ENCODE results near the gene PAX4. TPM values are rescaled to one million over a fixed set of nuclear protein-coding genes. Genes with fewer than 3 reads are reported as not detected.

PAX4 gene
- total and polyA plus RNA-seq, 5 donors from 2014 or later: not detected

GRCh38 chr7:127654404-127655394 is 36.8 kb upstream of the PAX4 start:
- Mint-ChIP-seq H3K4me1 (peaks cover 17 to 68% (median 47%) of the 10 kb centered on the region in 4 donors), H3K9me3 (no peaks in the 10 kb centered on the region), H3K36me3 (peaks cover 26% of the 10 kb centered on the region), H3K27me3 (no peaks in the 10 kb centered on the region), H3K27ac (peak overlapping the region in 2 of 3 donors; percentile 9 to 73), H3K4me3 (peak overlapping the region in 1 of 4 donors; percentile 1)
- ATAC-seq (ENCODE audit: low read depth in 2 of 2) (no peak), DNase-seq (no peak)
- Histone ChIP-seq H3K27me3 (ENCODE audit: control insufficient read depth, insufficient read depth, low read length) (no peaks in the 10 kb centered on the region), H3K4me1 (ENCODE audit: control insufficient read depth, insufficient read depth, low read length, poor library complexity, severe bottlenecking) (peaks cover 27% of the 10 kb centered on the region), H3K36me3 (ENCODE audit: control insufficient read depth, insufficient read depth, low read length) (peaks cover 2% of the 10 kb centered on the region), H3K4me3 (ENCODE audit: low read depth, low read length) (no peak overlapping the region), H3K27ac (ENCODE audit: insufficient read depth, low read length, poor library complexity, severe bottlenecking) (no peak overlapping the region), H3K9me3 (ENCODE audit: control insufficient read depth in 2 of 2, low read length in 2 of 2) (no peaks in the 10 kb centered on the region)

- DNase-seq: no peak
- Mint-ChIP-seq H3K36me3 (peaks cover 19% of the 10 kb centered on the region), H3K4me3 (no peak overlapping the region), H3K9me3 (no peaks in the 10 kb centered on the region), H3K27ac (peak overlapping the region in 1 of 3 donors; percentile 99), H3K27me3 (no peaks in the 10 kb centered on the region), H3K4me1 (peaks cover 17 to 59% (median 35%) of the 10 kb centered on the region in 4 donors)
- no peak for ATAC-seq (ENCODE audit: low read depth in 2 of 2)
- Histone ChIP-seq H3K27ac (ENCODE audit: insufficient read depth, low read length, poor library complexity, severe bottlenecking) (no peak overlapping the region), H3K4me3 (ENCODE audit: low read depth, low read length) (peak overlapping the region; percentile 89), H3K27me3 (ENCODE audit: control insufficient read depth, insufficient read depth, low read length) (no peaks in the 10 kb centered on the region), H3K36me3 (ENCODE audit: control insufficient read depth, insufficient read depth, low read length) (peaks cover 2% of the 10 kb centered on the region), H3K9me3 (ENCODE audit: control insufficient read depth in 2 of 2, low read length in 2 of 2) (no peaks in the 10 kb centered on the region), H3K4me1 (ENCODE audit: control insufficient read depth, insufficient read depth, low read length, poor library complexity, severe bottlenecking) (peaks cover 27% of the 10 kb centered on the region)
Observed at GRCh38 chr7:127653396-127653795, 35.5 kb upstream of the PAX4 start.

GRCh38 chr7:127652333-127653248 is 34.6 kb upstream of the PAX4 start:
- Mint-ChIP-seq H3K27me3 (no peaks in the 10 kb centered on the region), H3K36me3 (peaks cover 15% of the 10 kb centered on the region), H3K27ac (peak overlapping the region in 2 of 3 donors; percentile 99), H3K4me1 (peaks cover 17 to 56% (median 33%) of the 10 kb centered on the region in 4 donors), H3K4me3 (no peak overlapping the region), H3K9me3 (no peaks in the 10 kb centered on the region)
- peaks cover 27% of the 10 kb centered on the region for H3K4me1 ChIP-seq (ENCODE audit: control insufficient read depth, insufficient read depth, low read length, poor library complexity, severe bottlenecking)
- peak; percentile 5 to 8 for ATAC-seq (ENCODE audit: low read depth in 2 of 2)
- H3K4me3 ChIP-seq (ENCODE audit: low read depth, low read length): peak overlapping the region; percentile 89
- H3K36me3 ChIP-seq (ENCODE audit: control insufficient read depth, insufficient read depth, low read length): peaks cover 2% of the 10 kb centered on the region
- DNase-seq: peak in 1 of 3 donors; percentile 32
- H3K27ac ChIP-seq (ENCODE audit: insufficient read depth, low read length, poor library complexity, severe bottlenecking): peak overlapping the region; percentile 91
- no peaks in the 10 kb centered on the region for H3K9me3 ChIP-seq (ENCODE audit: control insufficient read depth in 2 of 2, low read length in 2 of 2)
- H3K27me3 ChIP-seq (ENCODE audit: control insufficient read depth, insufficient read depth, low read length): no peaks in the 10 kb centered on the region

DNA sequence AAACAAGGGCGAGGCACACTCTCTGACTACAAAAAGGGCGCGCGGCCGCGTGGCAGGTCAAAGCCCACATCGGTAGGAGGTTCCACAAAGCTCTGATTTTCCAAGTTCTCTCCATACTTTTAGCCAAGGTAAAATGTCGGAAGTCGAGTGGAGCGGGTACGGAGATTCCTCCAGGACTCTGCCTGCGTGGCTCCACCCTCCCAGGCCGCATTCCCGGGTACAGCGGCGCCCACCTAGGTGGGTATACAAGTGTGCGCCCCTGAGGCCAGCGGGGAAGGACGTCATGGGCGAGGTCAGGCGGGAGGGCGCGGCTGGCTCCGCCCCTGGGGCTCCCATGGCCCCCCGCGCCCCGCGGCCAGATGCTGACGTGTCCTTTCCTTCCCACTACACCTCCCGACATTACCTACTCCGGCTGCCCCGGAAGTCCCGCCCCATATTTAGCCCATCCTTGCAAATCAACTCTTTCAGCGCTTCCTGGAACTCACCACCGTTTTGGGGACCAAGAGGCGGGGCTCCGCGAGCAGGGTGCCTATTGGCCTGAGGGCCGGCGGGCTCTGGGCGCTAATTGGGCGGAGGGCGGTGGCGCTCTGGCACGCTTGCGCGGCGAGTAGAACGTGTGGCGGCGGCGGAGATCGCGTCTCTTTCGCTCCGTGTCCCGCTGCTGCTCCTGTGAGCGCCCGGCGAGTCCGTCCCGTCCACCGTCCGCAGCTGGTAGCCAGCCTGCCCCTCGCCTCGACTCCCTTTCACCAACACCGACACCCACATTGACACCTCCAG is 33.8 kb upstream of the PAX4 start, which contains the start of gene SND1:
SND1 (plus strand) TSS at position 639 of the 777 bp plus-strand sequence. CDS start 180 bp downstream, outside the sequence.
- Mint-ChIP-seq H3K4me1 (peaks cover 13 to 51% (median 29%) of the 10 kb centered on the region in 4 donors), H3K4me3 (no peak within 1 kb of the TSS), H3K27me3 (no peaks in the 10 kb centered on the region), H3K27ac (peak within 1 kb of the TSS in 2 of 3 donors; percentile 99), H3K9me3 (no peaks in the 10 kb centered on the region), H3K36me3 (peaks cover 9% of the 10 kb centered on the region)
- H3K9me3 ChIP-seq (ENCODE audit: control insufficient read depth in 2 of 2, low read length in 2 of 2): no peaks in the 10 kb centered on the region
- peaks cover 27% of the 10 kb centered on the region for H3K4me1 ChIP-seq (ENCODE audit: control insufficient read depth, insufficient read depth, low read length, poor library complexity, severe bottlenecking)
- peak within 1 kb of the TSS; percentile 89 for H3K4me3 ChIP-seq (ENCODE audit: low read depth, low read length)
- no peaks in the 10 kb centered on the region for H3K27me3 ChIP-seq (ENCODE audit: control insufficient read depth, insufficient read depth, low read length)
- DNase-seq: peak; percentile 99 to 100 (median 99)
- H3K27ac ChIP-seq (ENCODE audit: insufficient read depth, low read length, poor library complexity, severe bottlenecking): peak within 1 kb of the TSS; percentile 91
- ATAC-seq (ENCODE audit: low read depth in 2 of 2): peak; percentile 96
- no peaks in the 10 kb centered on the region for H3K36me3 ChIP-seq (ENCODE audit: control insufficient read depth, insufficient read depth, low read length)

GRCh38 chr7:127650847-127651555 is 33.1 kb upstream of the PAX4 start:
- H3K36me3 ChIP-seq (ENCODE audit: control insufficient read depth, insufficient read depth, low read length): no peaks in the 10 kb centered on the region
- H3K4me1 ChIP-seq (ENCODE audit: control insufficient read depth, insufficient read depth, low read length, poor library complexity, severe bottlenecking): peaks cover 27% of the 10 kb centered on the region
- peak overlapping the region in 2 of 3 donors; percentile 99 for H3K27ac Mint-ChIP-seq
- peaks cover 0 to 2% (median 0%) of the 10 kb centered on the region in 7 donors for H3K9me3 Mint-ChIP-seq
- H3K4me3 ChIP-seq (ENCODE audit: low read depth, low read length): peak overlapping the region; percentile 81
- no peaks in the 10 kb centered on the region for H3K27me3 ChIP-seq (ENCODE audit: control insufficient read depth, insufficient read depth, low read length)
- peaks cover 9% of the 10 kb centered on the region for H3K36me3 Mint-ChIP-seq
- peak overlapping the region; percentile 91 for H3K27ac ChIP-seq (ENCODE audit: insufficient read depth, low read length, poor library complexity, severe bottlenecking)
- H3K27me3 Mint-ChIP-seq: peaks cover 4% of the 10 kb centered on the region
- DNase-seq (peak in 1 of 3 donors; percentile 29), ATAC-seq (ENCODE audit: low read depth in 2 of 2) (no peak)
- H3K4me3 Mint-ChIP-seq: no peak overlapping the region
- H3K9me3 ChIP-seq (ENCODE audit: control insufficient read depth in 2 of 2, low read length in 2 of 2): no peaks in the 10 kb centered on the region
- peaks cover 13 to 50% (median 29%) of the 10 kb centered on the region in 4 donors for H3K4me1 Mint-ChIP-seq

- Histone ChIP-seq H3K36me3 (ENCODE audit: control insufficient read depth, insufficient read depth, low read length) (no peaks in the 10 kb centered on the region), H3K9me3 (ENCODE audit: control insufficient read depth in 2 of 2, low read length in 2 of 2) (no peaks in the 10 kb centered on the region), H3K27ac (ENCODE audit: insufficient read depth, low read length, poor library complexity, severe bottlenecking) (no peak overlapping the region), H3K27me3 (ENCODE audit: control insufficient read depth, insufficient read depth, low read length) (no peaks in the 10 kb centered on the region), H3K4me1 (ENCODE audit: control insufficient read depth, insufficient read depth, low read length, poor library complexity, severe bottlenecking) (peaks cover 18% of the 10 kb centered on the region), H3K4me3 (ENCODE audit: low read depth, low read length) (no peak overlapping the region)
- Mint-ChIP-seq H3K9me3 (peaks cover 0 to 2% (median 0%) of the 10 kb centered on the region in 7 donors), H3K36me3 (no peaks in the 10 kb centered on the region), H3K4me1 (peaks cover 0 to 30% (median 11%) of the 10 kb centered on the region in 4 donors), H3K27ac (no peak overlapping the region), H3K27me3 (peaks cover 12% of the 10 kb centered on the region), H3K4me3 (no peak overlapping the region)
- ATAC-seq (ENCODE audit: low read depth in 2 of 2) (no peak), DNase-seq (no peak)
Observed at GRCh38 chr7:127648986-127649385, 31.0 kb upstream of the PAX4 start.

All from CD4-positive, CD25-positive, alpha-beta regulatory T cell (primary cell).